Stimulated activated CD4-positive, alpha-beta T cell treated with anti-CD3 and anti-CD28 coated beads, Interleukin-1b, Interleukin-23, amount 100 ng/mL, for 4 hours (primary cell): ENCODE data around the gene GNAT2.

ENCODE experiments used
- DNase-seq, 2 donors: peaks; one replicate each; pipeline ENCODE4 v3.0.0-alpha.2; 2020; ENCODE audit warnings: low read depth in 2 of 2

Gene GNAT2

GRCh38 chr1:109627692-109628399, 8.4 kb upstream of the GNAT2 start:
- no peak for DNase-seq

GRCh38 chr1:109626682-109627408, 7.4 kb upstream of the GNAT2 start:
- no peak for DNase-seq

- no peak for DNase-seq
These were observed 6.5 kb upstream of the GNAT2 start for GRCh38 chr1:109625601-109626560.

GRCh38 chr1:109625176-109625575, 5.8 kb upstream of the GNAT2 start:
- no peak for DNase-seq

GRCh38 chr1:109624201-109625010, 5.0 kb upstream of the GNAT2 start:
- DNase-seq, result no peak

- no peak for DNase-seq
These were observed 4.3 kb upstream of the GNAT2 start for GRCh38 chr1:109623601-109624161.

- no peak for DNase-seq
These were observed 3.5 kb upstream of the GNAT2 start for GRCh38 chr1:109622895-109623294.

GRCh38 chr1:109622137-109622892, 2.9 kb upstream of the GNAT2 start:
- no peak for DNase-seq

GRCh38 chr1:109621379-109622136, 2.1 kb upstream of the GNAT2 start:
- DNase-seq, result no peak

- peak; percentile 92 to 98 for DNase-seq
These were observed 1.4 kb upstream of the GNAT2 start for GRCh38 chr1:109620841-109621286.

- no peak for DNase-seq
These were observed 980 bp upstream of the GNAT2 start for GRCh38 chr1:109620401-109620791.

GRCh38 chr1:109618661-109619575, 498 bp downstream of the GNAT2 start:
- DNase-seq, result no peak

GRCh38 chr1:109617291-109617801, 2.1 kb downstream of the GNAT2 start:
- no peak for DNase-seq

- DNase-seq, result no peak
These were observed 3.0 kb downstream of the GNAT2 start for GRCh38 chr1:109616391-109616790.

- no peak for DNase-seq
These were observed 3.5 kb downstream of the GNAT2 start for GRCh38 chr1:109615879-109616278.

GRCh38 chr1:109613361-109614147, 5.9 kb downstream of the GNAT2 start:
- DNase-seq, result no peak

GRCh38 chr1:109611308-109611990, 8.0 kb downstream of the GNAT2 start:
- no peak for DNase-seq
